Esophagus squamous epithelium (tissue), 4 donors: ENCODE results near the gene ELMO2.

ENCODE experiments used
- POLR2A ChIP-seq, 4 donors: fragments of 450-650 bp; IDR thresholded peaks; one replicate each; pipeline ENCODE4 v1.6.1; 2017; ENCODE audit warnings: antibody characterized with exemption in 4 of 4, mild to moderate bottlenecking in 4 of 4, moderate library complexity in 3 of 4
- TF ChIP-seq, protein P1 (sequence below), 6 experiments: fragments of 450-650 bp in 4 of 6; fragments of 200-600 bp in 2 of 6; sonication (generic) in 2 of 6; IDR thresholded peaks; one replicate each; pipeline ENCODE4 v1.5.1; 2016 to 2019; ENCODE audit warnings: antibody characterized with exemption in 6 of 6, mild to moderate bottlenecking in 4 of 6, moderate library complexity in 4 of 6

- TF ChIP-seq, protein P1, sequence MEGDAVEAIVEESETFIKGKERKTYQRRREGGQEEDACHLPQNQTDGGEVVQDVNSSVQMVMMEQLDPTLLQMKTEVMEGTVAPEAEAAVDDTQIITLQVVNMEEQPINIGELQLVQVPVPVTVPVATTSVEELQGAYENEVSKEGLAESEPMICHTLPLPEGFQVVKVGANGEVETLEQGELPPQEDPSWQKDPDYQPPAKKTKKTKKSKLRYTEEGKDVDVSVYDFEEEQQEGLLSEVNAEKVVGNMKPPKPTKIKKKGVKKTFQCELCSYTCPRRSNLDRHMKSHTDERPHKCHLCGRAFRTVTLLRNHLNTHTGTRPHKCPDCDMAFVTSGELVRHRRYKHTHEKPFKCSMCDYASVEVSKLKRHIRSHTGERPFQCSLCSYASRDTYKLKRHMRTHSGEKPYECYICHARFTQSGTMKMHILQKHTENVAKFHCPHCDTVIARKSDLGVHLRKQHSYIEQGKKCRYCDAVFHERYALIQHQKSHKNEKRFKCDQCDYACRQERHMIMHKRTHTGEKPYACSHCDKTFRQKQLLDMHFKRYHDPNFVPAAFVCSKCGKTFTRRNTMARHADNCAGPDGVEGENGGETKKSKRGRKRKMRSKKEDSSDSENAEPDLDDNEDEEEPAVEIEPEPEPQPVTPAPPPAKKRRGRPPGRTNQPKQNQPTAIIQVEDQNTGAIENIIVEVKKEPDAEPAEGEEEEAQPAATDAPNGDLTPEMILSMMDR (IDR thresholded peaks at IDR 0.05), result no peak
- no peak for TF ChIP-seq POLR2A (IDR thresholded peaks at IDR 0.05)
Observed at GRCh38 chr20:46331611-46332361, 74.6 kb downstream of the ELMO2 start.
